Measurements from ENCODE around the gene C11orf58. TPM values are rescaled to one million over a fixed set of nuclear protein-coding genes. Genes with fewer than 3 reads are reported as not detected.

Gene C11orf58
- total and polyA plus RNA-seq, 9 donors, result 121 to 250 (median 195) TPM

GRCh38 chr11:16775614-16776283 lies 37.3 kb downstream of the C11orf58 start:
- DNase-seq, result peak; percentile 78
- H3K27me3 ChIP-seq (ENCODE audit: control insufficient read depth, insufficient read depth, low read length), result no peaks in the 10 kb centered on the region
- H3K27ac ChIP-seq (ENCODE audit: low read length), result peak overlapping the region; percentile 94
- H3K9me3 ChIP-seq (replicated peaks; ENCODE audit: control insufficient read depth, low read depth, low read length), result no peaks in the 10 kb centered on the region
- no peaks in the 10 kb centered on the region for H3K36me3 ChIP-seq (ENCODE audit: control insufficient read depth, insufficient read depth, low read length)
- no peak overlapping the region for H3K4me3 ChIP-seq (ENCODE audit: low read length)
- WGBS (ENCODE audit: insufficient coverage), result 72% methylated on average over 13 of the region's 16 CpGs
- H3K4me1 ChIP-seq (ENCODE audit: control insufficient read depth, insufficient read depth, low read length), result peaks cover 35% of the 10 kb centered on the region

GRCh38 chr11:16776711-16777612 lies 38.5 kb downstream of the C11orf58 start:
- Histone ChIP-seq H3K36me3 (ENCODE audit: control insufficient read depth, insufficient read depth, low read length) (no peaks in the 10 kb centered on the region), H3K4me1 (ENCODE audit: control insufficient read depth, insufficient read depth, low read length) (peaks cover 35% of the 10 kb centered on the region), H3K27ac (ENCODE audit: low read length) (peak overlapping the region; percentile 94), H3K4me3 (ENCODE audit: low read length) (no peak overlapping the region), H3K9me3 (replicated peaks; ENCODE audit: control insufficient read depth, low read depth, low read length) (no peaks in the 10 kb centered on the region), H3K27me3 (ENCODE audit: control insufficient read depth, insufficient read depth, low read length) (no peaks in the 10 kb centered on the region)
- peak; percentile 97 for DNase-seq
- 15% methylated on average over 4 of the region's 14 CpGs for WGBS (ENCODE audit: insufficient coverage)

GRCh38 chr11:16777613-16777975 lies 39.1 kb downstream of the C11orf58 start:
- H3K36me3 ChIP-seq (ENCODE audit: control insufficient read depth, insufficient read depth, low read length), result no peaks in the 10 kb centered on the region
- H3K27ac ChIP-seq (ENCODE audit: low read length), result peak overlapping the region; percentile 67
- WGBS (ENCODE audit: insufficient coverage), result no CpG with 5 or more reads among the region's 3 CpGs
- H3K9me3 ChIP-seq (replicated peaks; ENCODE audit: control insufficient read depth, low read depth, low read length), result no peaks in the 10 kb centered on the region
- DNase-seq, result no peak
- H3K4me3 ChIP-seq (ENCODE audit: low read length), result no peak overlapping the region
- H3K4me1 ChIP-seq (ENCODE audit: control insufficient read depth, insufficient read depth, low read length), result peaks cover 37% of the 10 kb centered on the region
- H3K27me3 ChIP-seq (ENCODE audit: control insufficient read depth, insufficient read depth, low read length), result no peaks in the 10 kb centered on the region

DNA sequence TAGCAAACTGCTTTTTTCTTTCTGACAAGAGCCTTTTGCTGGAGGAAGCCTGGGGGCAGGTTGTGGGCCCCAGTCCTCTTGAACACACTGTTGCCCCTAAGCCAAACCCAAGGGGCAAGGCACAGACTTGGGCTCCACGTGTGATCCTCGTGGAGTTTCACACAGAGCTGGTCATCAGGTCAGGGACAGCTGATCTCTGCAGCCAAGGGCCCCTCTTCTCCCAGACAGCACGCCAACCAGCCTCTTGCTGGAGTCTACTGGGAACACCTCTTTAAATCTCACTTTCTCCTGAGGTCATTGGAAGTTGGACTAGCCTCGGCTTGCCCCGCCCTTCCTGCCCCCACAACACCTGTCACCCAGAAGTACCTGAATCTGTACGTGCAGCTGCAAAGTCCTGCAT lies 39.8 kb downstream of the C11orf58 start:
- Histone ChIP-seq H3K27ac (ENCODE audit: low read length) (no peak overlapping the region), H3K27me3 (ENCODE audit: control insufficient read depth, insufficient read depth, low read length) (no peaks in the 10 kb centered on the region), H3K4me3 (ENCODE audit: low read length) (no peak overlapping the region), H3K9me3 (replicated peaks; ENCODE audit: control insufficient read depth, low read depth, low read length) (no peaks in the 10 kb centered on the region), H3K36me3 (ENCODE audit: control insufficient read depth, insufficient read depth, low read length) (no peaks in the 10 kb centered on the region), H3K4me1 (ENCODE audit: control insufficient read depth, insufficient read depth, low read length) (peaks cover 37% of the 10 kb centered on the region)
- WGBS (ENCODE audit: insufficient coverage), result 90% methylated on average over 5 of the region's 6 CpGs
- no peak for DNase-seq

DNA sequence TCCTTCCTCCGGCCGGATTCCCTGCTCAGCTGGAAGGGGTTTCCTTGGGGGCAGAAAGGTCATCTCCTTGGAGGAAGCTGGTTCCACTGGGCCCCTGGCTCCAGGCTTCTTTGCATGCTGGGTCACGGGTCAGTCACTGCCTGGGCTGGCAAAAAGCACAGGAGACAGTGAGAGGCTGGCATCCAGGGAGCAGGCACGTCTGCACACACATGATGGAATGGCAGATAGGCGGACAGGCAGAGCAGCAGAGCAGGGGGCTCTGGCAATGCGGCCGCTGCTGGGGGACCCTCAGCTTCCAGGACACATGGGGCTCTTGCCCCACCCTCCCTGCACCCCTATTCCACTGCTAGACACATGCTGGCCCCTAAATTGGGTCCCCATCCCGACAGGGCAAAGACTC lies 40.4 kb downstream of the C11orf58 start:
- WGBS (ENCODE audit: insufficient coverage), result 85% methylated on average over 7 of the region's 8 CpGs
- no peak overlapping the region for H3K27ac ChIP-seq (ENCODE audit: low read length)
- H3K9me3 ChIP-seq (replicated peaks; ENCODE audit: control insufficient read depth, low read depth, low read length), result no peaks in the 10 kb centered on the region
- H3K4me3 ChIP-seq (ENCODE audit: low read length), result no peak overlapping the region
- H3K36me3 ChIP-seq (ENCODE audit: control insufficient read depth, insufficient read depth, low read length), result no peaks in the 10 kb centered on the region
- H3K4me1 ChIP-seq (ENCODE audit: control insufficient read depth, insufficient read depth, low read length), result peaks cover 36% of the 10 kb centered on the region
- DNase-seq, result no peak
- no peaks in the 10 kb centered on the region for H3K27me3 ChIP-seq (ENCODE audit: control insufficient read depth, insufficient read depth, low read length)

- no peak for DNase-seq
- no peaks in the 10 kb centered on the region for H3K9me3 ChIP-seq (replicated peaks; ENCODE audit: control insufficient read depth, low read depth, low read length)
- H3K4me3 ChIP-seq (ENCODE audit: low read length), result no peak overlapping the region
- peaks cover 30% of the 10 kb centered on the region for H3K4me1 ChIP-seq (ENCODE audit: control insufficient read depth, insufficient read depth, low read length)
- H3K27ac ChIP-seq (ENCODE audit: low read length), result no peak overlapping the region
- H3K36me3 ChIP-seq (ENCODE audit: control insufficient read depth, insufficient read depth, low read length), result no peaks in the 10 kb centered on the region
- no peaks in the 10 kb centered on the region for H3K27me3 ChIP-seq (ENCODE audit: control insufficient read depth, insufficient read depth, low read length)
- WGBS (ENCODE audit: insufficient coverage), result 46% methylated on average over 3 of the region's 8 CpGs
These were observed 41.0 kb downstream of the C11orf58 start for GRCh38 chr11:16779436-16779835.

- no peak for DNase-seq
- Histone ChIP-seq H3K36me3 (ENCODE audit: control insufficient read depth, insufficient read depth, low read length) (no peaks in the 10 kb centered on the region), H3K27me3 (ENCODE audit: control insufficient read depth, insufficient read depth, low read length) (no peaks in the 10 kb centered on the region), H3K4me3 (ENCODE audit: low read length) (no peak overlapping the region), H3K9me3 (replicated peaks; ENCODE audit: control insufficient read depth, low read depth, low read length) (no peaks in the 10 kb centered on the region), H3K4me1 (ENCODE audit: control insufficient read depth, insufficient read depth, low read length) (peaks cover 25% of the 10 kb centered on the region), H3K27ac (ENCODE audit: low read length) (no peak overlapping the region)
- WGBS (ENCODE audit: insufficient coverage), result 85% methylated on average over 1 of the region's 2 CpGs
These were observed 41.7 kb downstream of the C11orf58 start for GRCh38 chr11:16780146-16780545.

GRCh38 chr11:16780698-16781550 lies 42.5 kb downstream of the C11orf58 start:
- H3K4me1 ChIP-seq (ENCODE audit: control insufficient read depth, insufficient read depth, low read length), result peaks cover 18% of the 10 kb centered on the region
- WGBS (ENCODE audit: insufficient coverage), result 88% methylated on average over 16 of the region's 19 CpGs
- no peak overlapping the region for H3K27ac ChIP-seq (ENCODE audit: low read length)
- DNase-seq, result no peak
- H3K27me3 ChIP-seq (ENCODE audit: control insufficient read depth, insufficient read depth, low read length), result no peaks in the 10 kb centered on the region
- H3K9me3 ChIP-seq (replicated peaks; ENCODE audit: control insufficient read depth, low read depth, low read length), result no peaks in the 10 kb centered on the region
- no peak overlapping the region for H3K4me3 ChIP-seq (ENCODE audit: low read length)
- H3K36me3 ChIP-seq (ENCODE audit: control insufficient read depth, insufficient read depth, low read length), result no peaks in the 10 kb centered on the region

- Histone ChIP-seq H3K4me3 (ENCODE audit: low read length) (no peak overlapping the region), H3K27me3 (ENCODE audit: control insufficient read depth, insufficient read depth, low read length) (no peaks in the 10 kb centered on the region), H3K9me3 (replicated peaks; ENCODE audit: control insufficient read depth, low read depth, low read length) (no peaks in the 10 kb centered on the region), H3K36me3 (ENCODE audit: control insufficient read depth, insufficient read depth, low read length) (no peaks in the 10 kb centered on the region), H3K27ac (ENCODE audit: low read length) (no peak overlapping the region), H3K4me1 (ENCODE audit: control insufficient read depth, insufficient read depth, low read length) (peaks cover 7% of the 10 kb centered on the region)
- 80% methylated on average over 8 of the region's 11 CpGs for WGBS (ENCODE audit: insufficient coverage)
- peak; percentile 69 for DNase-seq
These were observed 43.8 kb downstream of the C11orf58 start for GRCh38 chr11:16781936-16782919.
